GM12801 (cell line): ENCODE measurements around the gene TBL1Y.

Experiments
- CTCF ChIP-seq: IDR thresholded peaks from one replicate; pipeline ENCODE4 v1.5.1; 2011; ENCODE audit warnings: control low read depth; ENCODE audit not compliant: insufficient read length; ENCODE audit errors: extremely low read depth

Gene TBL1Y

GRCh38 chrY:6974971-6975370 lies 64.5 kb downstream of the TBL1Y start:
- TF ChIP-seq CTCF = no peak

GRCh38 chrY:6977783-6978182 lies 67.3 kb downstream of the TBL1Y start:
- no peak for TF ChIP-seq CTCF

GRCh38 chrY:6983221-6983620 lies 72.7 kb downstream of the TBL1Y start:
- TF ChIP-seq CTCF = no peak

GRCh38 chrY:6987811-6988210 lies 77.3 kb downstream of the TBL1Y start:
- TF ChIP-seq CTCF = no peak

- TF ChIP-seq CTCF = no peak
Measured at GRCh38 chrY:6989886-6990620, 79.6 kb downstream of the TBL1Y start.

GRCh38 chrY:6992041-6992440 lies 81.5 kb downstream of the TBL1Y start:
- no peak for TF ChIP-seq CTCF

- TF ChIP-seq CTCF = no peak
Measured at GRCh38 chrY:6995987-6996386, 85.5 kb downstream of the TBL1Y start.
